H1 (cell line): Measurements from ENCODE around the gene PRKN.

Experiments
- CTCF ChIP-seq, 3 experiments: IDR thresholded peaks; 1 replicate in 2 of 3; 2 replicates in 1 of 3; pipeline versions ENCODE4 v1.5.1 to v1.6.1; 2011; ENCODE audit warnings: low read length in 3 of 3, mild to moderate bottlenecking in 3 of 3, inconsistent platforms in 2 of 3, low read depth in 1 of 3, moderate library complexity in 1 of 3; ENCODE audit not compliant: insufficient read depth in 1 of 3; ENCODE audit errors: control extremely low read depth in 1 of 3
- NRF1 ChIP-seq: IDR thresholded peaks from 2 replicates; pipeline ENCODE4 v1.6.1; 2011; ENCODE audit warnings: mild to moderate bottlenecking, low read depth, low read length, improper control_type of control experiment

GRCh38 chr6:162099685-162100084, 627.9 kb downstream of the PRKN start:
- no peak for TF ChIP-seq CTCF (IDR thresholded peaks at IDR 0.05; ENCODE audit: control extremely low read depth in 1 of 3, insufficient read depth in 1 of 3, low read depth in 1 of 3, low read length in 3 of 3)
- no peak for TF ChIP-seq NRF1
